ENCODE data around the gene SEL1L2.

The SEL1L2 gene

DNA sequence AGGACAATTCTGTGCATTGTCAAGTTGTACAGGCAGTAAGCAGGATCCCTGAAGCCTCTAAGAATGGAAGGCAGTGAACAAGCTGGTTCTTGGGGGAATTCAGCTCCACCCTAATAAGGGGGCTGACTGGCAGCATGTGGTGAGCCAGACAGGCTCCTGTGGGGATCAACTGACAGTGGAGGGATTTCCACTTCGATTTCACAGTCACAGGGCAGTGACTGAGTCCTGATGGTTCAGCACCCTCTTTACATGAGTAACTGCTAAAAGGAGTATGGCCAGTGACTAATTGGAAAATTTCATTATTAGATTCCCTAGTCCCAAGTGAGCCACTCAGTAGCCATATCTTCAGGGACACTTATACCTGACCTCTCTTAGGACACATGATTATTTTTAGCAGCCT, 127.2 kb downstream of the SEL1L2 start:
- no peak for DNase-seq

DNA sequence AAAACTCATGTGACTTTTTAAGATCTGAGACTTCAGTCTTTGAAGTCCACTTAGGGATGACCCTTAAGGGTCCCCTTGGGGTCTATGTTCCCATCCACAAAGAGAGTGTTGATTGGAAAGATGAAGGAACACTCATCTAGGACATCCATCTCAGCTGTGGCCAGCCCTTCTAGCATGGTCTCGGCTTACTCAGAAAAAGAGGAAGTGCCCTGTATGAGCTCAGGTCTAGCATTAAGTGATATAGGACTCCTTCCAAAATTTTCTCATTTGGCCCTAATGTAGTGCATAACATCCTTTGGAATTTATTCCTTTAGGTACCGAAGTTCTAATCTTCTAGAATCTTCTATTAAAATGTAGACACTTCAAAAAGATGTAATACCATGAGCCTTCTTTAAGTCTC, 128.2 kb downstream of the SEL1L2 start:
- no peak for DNase-seq

DNA sequence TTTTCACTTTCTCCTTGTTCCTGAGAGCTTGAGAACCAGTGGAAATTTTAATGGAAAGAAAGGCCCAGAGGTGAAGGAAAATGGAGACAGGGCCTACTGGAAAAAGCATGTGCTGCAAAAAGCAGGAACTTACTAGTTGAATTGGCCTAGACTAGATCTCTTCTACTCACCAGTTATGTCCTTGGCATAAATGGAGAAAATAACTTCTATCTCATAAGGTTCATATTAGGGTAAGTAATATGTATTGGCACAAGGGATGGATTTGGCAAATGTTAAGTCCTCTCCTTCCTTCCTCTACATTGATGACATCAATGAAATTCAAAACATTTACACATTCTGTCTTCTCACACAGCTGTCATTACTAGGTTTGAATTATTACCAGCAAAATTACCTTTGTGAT, 131.5 kb downstream of the SEL1L2 start:
- DNase-seq, result no peak

DNA sequence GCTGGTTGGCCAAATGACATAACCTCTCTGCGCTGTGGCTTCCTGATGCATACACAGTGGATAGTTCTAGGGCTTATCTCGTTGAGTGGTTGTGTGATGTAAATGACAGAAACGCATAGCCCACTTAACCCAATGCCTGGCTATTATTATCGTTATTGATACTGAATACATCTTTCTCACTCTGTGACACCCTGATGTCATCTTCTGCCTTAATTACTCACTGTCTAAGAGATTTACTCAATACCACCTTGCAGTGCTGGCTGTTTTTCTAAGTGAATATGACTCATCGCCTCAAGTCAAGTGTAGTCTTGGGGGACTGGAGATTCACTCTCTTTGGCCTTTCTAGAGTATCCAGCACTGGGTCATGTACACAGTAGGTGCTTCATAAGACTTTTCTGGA, 132.0 kb downstream of the SEL1L2 start:
- no peak for DNase-seq

DNA sequence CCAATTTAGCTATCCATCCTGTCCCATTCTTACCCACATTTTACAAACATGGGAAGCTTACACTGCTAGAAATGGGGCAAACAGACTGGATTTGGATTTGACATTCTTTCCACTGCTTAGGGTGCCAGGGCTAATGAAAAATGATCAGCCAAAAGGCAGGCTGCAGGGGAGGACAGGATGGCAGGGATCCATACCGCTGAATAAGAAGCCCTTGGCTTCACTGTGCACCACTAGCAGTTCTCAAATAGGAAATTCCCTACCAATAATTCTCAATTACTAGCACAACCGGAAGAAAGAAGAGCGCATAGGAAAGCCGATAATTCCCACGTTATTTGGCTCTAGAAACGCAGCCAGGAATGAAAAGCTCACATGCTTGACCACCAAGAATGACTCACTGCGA, 132.5 kb downstream of the SEL1L2 start:
- no peak for DNase-seq

DNA sequence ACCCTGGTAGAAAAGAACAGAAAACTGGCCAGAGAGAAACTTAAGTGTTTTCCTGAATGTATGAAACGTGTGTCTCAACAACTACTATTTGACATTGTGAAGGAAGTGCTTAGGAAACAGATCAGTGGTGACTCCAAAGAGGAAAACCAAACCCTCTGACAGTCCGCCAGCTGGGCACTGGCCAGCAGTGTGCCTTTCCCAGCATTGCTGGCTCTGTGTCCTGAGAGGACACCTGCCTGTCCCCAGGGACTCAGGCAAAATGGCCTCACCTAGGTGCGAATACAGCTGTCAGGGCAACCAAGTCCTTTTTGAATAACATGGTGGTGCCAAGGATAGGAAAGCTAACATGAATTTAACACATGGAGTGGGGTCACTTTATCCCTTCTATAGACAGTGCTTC, 133.1 kb downstream of the SEL1L2 start:
- no peak for DNase-seq

DNA sequence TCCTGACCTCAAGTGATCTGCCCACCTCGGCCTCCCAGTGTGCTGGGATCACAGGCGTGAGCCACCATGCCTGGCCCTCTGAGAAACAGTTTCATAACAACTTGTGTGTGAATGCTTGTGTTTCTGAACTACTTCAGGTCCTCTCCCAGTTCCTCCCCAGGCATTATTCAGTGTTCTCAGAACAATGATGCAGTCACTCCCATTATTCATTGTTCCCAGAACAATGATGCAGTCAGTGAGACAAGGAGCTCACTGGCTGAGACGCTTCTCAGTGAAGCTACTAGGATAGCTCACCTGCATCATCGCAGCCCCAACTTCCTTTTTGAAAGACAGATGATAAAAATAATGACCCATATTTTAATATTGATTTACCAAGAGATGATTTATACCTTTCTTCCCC, 134.1 kb downstream of the SEL1L2 start:
- no peak for DNase-seq

DNA sequence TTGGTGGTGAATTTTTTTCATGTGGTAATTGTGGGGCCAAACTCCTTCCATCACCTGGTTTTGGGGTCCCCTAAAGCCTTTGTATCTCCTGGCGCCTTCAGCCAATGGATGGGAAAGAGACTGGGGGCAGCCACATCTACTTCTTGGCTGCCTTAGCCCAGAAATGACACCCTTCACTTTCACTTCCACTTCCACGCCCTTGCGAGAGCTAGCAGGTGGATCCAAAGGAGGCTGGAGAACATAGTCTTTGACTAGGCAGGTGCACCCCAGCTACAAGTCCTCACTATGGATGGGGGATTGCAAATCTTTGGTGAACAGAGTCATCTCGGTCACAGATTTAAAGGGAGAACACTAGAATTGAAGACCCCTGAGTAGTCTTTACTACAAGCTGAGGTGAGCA, 134.8 kb downstream of the SEL1L2 start:
- no peak for DNase-seq

DNA sequence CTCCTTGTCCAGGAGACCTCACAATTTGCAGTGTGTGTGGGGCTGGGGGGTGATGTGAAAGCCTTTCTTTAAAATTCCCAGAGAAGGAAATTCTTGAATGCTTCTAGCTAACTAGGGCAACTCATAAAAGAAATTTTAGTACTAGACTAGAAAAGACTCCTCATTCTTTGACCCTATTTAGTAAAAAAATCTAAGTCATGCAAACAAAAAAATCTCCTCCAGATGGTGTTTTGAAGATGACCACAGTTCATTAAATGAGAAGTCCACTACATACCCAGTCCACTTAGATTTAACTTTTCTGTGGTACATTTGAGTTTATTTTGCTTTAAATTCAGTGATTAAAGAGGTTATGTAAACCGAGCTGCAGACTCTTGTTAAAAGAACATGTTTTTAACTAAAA, 138.1 kb downstream of the SEL1L2 start:
- DNase-seq, result no peak

DNA sequence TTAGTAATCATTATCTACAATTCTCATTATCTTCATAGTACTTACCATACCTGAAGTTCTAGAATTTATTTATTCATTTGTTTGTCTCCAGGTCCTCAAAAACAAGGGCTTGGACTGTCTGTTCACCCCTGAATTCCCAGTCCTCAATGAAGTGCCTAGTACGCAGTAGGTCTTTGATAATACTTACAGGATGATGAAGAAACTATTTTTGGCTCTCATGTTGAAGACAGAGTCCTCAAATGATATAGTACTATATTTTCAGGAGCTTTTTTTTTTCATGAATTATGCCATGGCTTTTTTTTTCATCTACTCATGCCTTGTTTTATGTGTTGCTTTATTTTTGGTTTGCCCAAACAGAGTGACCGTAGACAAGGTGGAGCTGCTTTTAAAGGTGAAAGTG, 139.1 kb downstream of the SEL1L2 start:
- DNase-seq, result no peak

DNA sequence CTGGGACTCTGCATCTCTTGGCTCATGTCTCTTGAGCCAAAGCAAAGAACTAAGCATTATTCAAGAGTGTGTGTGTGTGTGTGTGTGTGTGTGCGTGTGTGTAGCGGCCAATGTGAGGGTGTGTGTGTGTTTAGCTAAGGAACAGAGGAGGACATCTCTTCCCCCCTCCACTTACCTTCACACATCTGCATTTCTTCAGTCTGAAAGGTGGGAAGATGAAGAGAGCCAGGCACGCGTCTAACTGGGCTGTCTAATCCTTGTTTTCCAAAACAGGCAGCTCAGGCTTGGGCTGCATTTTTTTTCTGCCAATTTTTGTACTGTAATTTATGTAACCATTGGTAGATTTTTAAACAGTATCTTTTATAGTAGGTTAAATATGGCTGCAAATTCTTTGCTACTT, 146.1 kb downstream of the SEL1L2 start:
- DNase-seq, result no peak

DNA sequence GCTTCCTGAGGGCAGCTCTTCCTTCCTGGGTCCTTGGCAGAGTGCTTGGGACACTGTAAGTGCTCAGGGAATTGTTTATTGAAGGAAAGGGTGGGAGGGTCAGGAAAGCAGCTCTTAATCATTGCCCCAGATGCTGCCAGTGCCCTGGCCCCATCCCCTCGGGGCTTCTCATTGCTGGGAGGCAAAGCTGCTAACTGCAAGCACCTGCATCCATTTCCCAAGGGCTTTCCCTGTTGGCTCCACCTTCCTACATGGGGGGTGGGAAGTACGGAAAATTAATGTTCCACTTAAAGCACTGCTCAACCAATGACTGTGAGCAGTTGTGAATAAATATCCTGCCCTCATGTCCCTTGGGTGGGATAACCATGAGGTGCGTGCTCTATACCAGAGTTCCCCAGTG, 149.2 kb downstream of the SEL1L2 start:
- DNase-seq, result no peak

DNA sequence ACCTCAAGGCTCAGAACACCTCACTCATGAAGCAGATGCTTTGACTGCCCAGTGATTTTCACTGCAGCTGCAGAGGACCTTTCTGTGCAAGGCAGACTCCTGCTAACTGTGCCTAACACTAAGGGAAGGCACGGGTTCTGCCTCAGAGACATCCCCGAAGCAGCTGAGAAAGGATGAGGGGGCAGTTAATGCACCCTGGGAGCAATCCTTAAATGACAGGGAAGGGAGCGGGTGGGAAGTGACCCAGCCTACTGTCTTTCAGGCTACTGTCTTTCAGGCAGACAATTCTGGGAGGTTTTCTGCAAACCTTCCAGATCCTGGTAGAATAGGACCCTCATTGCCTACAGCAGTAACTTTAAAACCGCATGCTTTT, 150.3 kb downstream of the SEL1L2 start:
- no peak for DNase-seq

DNA sequence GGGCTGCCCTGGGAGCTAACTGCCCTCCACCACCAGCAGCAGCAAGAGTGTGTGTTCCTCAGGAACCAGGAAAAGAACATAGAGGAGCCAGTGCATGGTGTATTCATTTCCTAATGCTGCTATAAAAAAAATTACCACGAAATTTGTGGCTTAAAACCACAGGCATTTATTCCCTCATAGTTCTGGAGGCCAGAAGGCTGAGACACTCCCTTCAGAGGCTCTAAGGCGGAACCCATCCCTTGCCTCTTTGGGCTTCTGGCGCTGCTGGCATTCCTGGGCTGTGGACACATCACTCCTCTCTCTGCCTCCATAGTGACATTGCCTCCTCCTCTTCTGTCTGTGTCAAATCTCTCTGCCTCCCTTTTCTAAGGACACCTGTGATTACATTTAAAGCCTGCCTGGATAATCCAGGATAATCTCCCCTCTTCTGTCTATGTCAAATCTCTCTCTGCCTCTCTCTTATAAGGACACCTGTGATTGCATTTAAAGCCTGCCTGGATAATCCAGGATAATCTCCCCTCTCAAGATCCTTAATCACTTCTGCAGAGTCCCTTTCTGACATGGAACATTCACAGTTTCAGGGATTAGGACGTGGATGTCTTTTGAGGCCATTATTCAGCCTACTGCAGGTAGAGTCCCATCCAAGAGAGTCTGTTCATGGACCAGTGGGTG, 150.9 kb downstream of the SEL1L2 start:
- DNase-seq, result no peak

DNA sequence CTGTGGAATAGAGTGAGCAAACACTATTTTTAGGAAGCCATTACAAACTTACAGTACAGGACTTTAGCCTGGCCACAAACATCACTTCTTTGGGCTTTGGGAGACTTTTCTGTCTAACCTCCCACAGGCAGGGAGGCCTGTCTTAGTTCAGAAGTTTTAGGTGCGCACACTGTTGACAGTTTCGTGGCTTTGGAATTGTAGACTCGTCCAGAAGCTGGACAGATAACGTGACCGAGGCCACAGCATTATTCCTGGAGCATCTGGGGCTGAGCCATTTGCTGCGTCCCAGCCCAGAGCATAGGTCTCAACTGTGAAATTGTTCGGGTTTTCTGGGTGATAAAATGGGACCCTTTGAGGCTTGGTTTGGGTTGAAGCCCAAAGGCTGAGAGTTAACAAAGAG, 151.8 kb downstream of the SEL1L2 start:
- DNase-seq, result no peak

DNA sequence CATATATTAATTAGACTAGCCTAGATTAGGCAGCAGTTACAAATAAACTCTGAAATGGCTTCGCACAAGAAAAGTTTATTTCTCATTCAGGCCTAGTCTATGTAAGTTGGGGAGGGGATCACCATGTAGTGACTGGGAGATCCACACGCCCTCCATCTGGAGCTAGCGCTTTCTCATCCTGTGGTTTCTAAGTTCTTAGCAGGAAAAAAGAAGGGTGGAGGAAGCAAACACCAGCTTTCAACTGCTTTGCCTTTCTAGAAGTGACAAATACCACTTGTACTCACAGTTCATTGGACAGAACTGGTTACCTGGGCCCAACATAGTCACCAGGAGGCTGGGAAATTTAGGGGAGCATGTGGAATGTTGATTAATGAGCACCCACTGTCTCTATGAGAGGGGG, 158.9 kb downstream of the SEL1L2 start:
- DNase-seq, result no peak

DNA sequence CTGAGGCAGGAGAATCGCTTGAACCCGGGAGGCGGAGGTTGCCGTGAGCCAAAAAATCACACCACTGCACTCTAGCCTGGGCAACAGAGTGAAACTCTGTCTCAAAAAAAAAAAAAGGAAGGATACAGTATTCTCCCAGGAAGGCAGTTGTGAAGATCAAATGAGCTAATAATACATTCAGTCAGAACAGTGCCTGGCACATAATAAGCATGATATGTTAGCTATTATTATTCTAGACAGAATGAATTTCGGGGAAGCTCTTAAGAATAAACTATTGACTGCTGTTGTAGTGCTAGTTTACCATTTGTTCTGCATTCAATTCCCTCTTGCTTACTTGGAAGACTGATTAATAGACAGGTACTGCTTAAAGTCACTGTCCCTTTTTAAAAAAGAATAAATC, 164.9 kb downstream of the SEL1L2 start:
- DNase-seq, result no peak

DNA sequence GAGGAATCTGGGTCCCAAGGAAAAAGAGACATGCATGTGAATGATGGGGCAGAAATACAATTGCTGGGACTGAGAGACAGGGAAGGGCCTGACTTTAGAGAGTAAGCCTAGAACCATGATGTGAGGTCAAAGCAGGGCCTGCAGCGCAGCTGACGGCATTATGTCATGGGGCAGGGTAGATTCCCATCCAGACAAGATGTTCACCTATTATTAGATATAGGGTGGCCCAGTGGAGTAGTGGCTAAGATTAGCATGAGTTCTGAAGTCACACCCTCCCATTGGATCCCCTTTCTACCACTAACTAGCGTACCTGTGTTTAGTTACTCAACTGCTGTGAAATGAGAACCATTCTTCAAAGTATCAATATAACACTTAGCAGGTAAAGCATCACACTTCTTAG, 166.0 kb downstream of the SEL1L2 start:
- DNase-seq, result no peak

DNA sequence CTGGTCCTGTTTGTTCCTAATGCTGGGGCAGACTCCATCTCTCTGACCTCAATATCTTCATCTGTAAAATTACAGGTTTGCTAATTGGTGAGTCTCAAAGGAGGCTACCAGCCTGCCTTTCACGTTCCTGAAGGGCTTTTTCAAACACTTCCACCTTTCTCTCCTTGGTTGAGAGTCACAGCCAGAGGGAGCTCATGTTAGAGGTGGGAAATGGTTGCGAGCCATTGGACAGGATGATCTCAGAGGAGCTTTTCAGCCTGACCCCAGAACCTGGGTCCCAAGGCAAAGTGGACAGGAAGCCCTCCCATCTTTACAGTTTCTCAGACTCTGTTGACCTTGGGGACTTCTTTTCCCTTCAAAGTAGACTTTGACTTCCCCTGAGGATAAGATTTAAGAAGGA, 168.0 kb downstream of the SEL1L2 start:
- DNase-seq, result no peak

DNA sequence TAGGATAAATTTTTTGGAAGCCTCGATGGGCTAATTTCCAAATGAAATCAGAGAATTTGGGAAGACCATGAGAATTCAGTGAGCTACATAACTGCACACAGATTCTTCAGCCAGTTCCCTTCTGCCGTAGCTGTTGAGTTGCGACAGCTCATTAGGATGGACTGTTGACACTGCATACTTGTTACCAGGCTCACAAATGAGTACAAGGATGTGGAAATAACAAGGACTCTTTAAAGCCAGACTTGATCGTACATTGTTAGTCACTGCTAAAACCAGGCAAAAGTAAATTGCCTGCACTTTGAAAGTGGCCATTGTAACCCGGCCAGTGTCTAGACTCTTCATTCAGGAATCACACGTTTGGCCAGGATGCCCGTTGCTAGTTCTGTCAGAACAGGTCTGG, 168.5 kb downstream of the SEL1L2 start:
- no peak for DNase-seq

DNA sequence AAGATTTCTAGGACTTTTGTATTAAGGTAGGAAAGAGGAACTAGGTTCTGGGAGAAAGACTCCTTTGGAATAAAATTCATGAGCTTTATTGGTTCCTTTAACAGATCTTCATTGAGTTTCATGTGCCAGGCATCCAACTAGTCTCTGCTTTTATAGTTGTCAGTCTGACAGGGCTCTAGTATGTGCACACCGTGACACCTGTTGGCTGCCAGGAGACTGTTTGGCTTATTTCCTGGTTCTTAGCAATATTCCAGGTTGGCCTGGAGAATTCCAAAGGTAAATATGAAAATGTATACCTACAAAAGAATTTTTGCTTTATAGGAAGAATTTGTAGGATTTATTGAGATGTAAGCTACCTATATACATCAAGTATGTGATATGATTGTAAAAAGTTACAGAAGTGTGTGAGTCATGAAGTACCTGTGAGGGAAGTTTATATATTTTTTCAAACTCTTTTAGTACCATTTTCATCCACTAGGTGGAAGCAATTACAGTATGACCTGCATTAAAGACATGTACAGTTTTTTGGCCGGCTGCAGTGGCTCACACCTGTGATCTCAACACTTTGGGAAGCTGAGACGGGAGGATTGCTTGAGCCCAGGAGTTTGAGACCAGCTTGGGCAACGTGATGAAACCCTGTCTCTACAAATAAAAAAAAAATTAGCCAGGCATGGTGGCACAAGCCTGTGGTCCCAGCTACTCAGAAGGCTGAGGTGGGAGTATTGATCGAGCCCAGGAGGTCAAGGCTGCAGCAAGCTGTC, 170.3 kb downstream of the SEL1L2 start:
- no peak for DNase-seq

DNA sequence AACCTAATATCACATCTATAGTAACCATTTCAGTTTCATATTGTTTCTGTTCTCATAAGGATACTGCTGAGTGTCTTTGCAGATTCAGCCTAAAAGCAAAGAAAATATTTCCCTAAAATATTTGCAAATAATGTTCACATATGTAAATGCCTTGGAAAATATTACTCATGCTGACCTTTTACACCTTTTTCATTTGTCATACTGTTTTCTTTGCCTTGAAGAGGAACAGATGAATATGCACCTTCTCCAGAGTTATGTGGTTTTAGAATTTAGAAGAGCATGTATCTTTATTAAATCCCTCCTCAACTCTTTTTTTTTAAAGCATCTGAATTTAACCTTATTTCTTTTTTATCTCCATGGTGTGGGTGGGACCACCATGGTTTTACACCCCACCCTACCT, 173.1 kb downstream of the SEL1L2 start:
- no peak for DNase-seq

DNA sequence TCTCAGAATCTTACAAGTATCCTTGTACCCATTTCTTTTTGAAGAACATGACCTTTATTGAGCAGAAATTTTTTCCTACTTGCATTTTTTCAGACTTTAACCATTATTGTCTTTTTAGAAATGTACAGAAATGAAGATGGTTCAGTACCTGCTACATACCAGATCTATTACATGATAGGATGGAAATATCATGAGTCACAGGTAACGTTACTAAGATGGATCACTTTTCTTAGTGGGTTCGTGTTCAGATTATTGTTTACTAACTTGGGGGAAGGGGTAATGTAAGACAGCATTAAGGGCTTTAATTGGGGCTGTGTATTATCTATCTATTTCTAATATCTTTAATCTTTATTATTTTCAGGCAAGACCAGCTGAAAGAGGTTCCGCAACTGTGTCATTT, 173.7 kb downstream of the SEL1L2 start:
- DNase-seq, result no peak

DNA sequence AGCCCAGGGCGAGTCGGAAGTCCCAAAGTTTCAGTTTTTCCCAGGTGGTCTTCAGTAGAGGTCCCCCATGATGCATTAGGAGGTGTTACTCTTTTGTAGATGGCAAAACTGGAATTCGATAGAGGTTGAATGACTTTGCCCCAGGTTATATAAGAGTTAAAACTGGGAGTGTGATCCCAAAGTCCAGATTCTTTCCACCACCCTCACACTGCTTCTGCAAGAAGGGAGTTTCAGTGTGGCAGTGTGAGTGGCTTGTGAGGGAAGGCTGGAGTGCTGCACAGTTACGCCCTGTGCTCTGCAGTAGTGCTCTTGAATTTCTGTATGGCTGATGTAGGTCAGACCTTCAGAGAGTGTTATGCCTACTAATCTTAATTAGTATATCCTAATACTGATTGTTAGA, 175.7 kb downstream of the SEL1L2 start:
- DNase-seq, result no peak

DNA sequence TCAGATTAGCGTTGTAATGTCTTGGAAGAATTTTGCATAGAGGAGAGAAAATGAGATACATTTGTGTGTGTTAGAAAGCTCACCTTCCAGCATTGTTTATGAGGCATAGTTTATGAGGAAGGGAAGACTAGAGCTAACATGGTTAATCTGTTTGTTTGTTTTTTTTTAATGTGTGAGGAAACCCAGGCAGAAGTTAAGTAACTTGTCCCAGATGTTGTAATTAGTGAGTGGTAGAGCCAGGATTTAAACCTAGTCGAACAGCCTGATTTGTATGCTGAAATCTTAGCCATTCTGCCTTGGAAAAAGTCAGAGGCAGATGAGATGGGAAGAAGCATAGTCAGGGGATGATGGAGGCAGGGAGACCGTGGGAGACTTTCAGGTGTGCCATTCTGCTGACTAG, 176.5 kb downstream of the SEL1L2 start:
- DNase-seq, result no peak

Data from left hindlimb (tissue), 1 donor.